OCI-LY3 (cell line): ENCODE measurements around the gene TGFBRAP1.

Experiments used
- H2AFZ ChIP-seq: fragments of 200-600, 300-600 bp; shearing (Covaris generic); 2 replicates; pipeline ENCODE4 v1.6.0; 2014; ENCODE audit warnings: antibody characterized with exemption, low read depth, low read length
- H3K27ac ChIP-seq: fragments of 200-600, 300-600 bp; sonication (generic); 2 replicates; pipeline ENCODE4 v1.5.1; 2014; ENCODE audit warnings: mild to moderate bottlenecking, low read length, moderate library complexity, mixed read lengths
- H3K27me3 ChIP-seq: fragments of 200-600, 300-600 bp; sonication (generic); 2 replicates; pipeline ENCODE4 v1.6.1; 2014; ENCODE audit warnings: low read depth, low read length, mixed read lengths
- H3K36me3 ChIP-seq: fragments of 200-600, 300-600 bp; sonication (generic); replicated peaks from 2 replicates; pipeline ENCODE3; 2014; ENCODE audit warnings: low read depth, low read length, mixed read lengths
- H3K4me1 ChIP-seq: fragments of 300-600, 200-600 bp; sonication (generic); 2 replicates; pipeline ENCODE4 v1.6.1; 2014; ENCODE audit warnings: low read length, mixed read lengths
- H3K4me2 ChIP-seq: fragments of 200-600, 300-600 bp; sonication (generic); 2 replicates; pipeline ENCODE4 v1.6.1; 2014; ENCODE audit warnings: low read length, mixed read lengths
- H3K4me3 ChIP-seq: fragments of 300-600, 200-600 bp; sonication (generic); 2 replicates; pipeline ENCODE4 v1.5.1; 2014; ENCODE audit warnings: antibody characterized with exemption, mild to moderate bottlenecking, low read length, moderate library complexity
- H3K79me2 ChIP-seq: fragments of 300-600, 200-600 bp; shearing (Covaris generic); 2 replicates; pipeline ENCODE4 v1.6.1; 2014; ENCODE audit warnings: mild to moderate bottlenecking, low read length, mixed read lengths
- H3K9ac ChIP-seq: fragments of 300-600, 200-600 bp; shearing (Covaris generic); 2 replicates; pipeline ENCODE4 v1.6.0; 2014; ENCODE audit warnings: mild to moderate bottlenecking, low read length, moderate library complexity
- H3K9me3 ChIP-seq: fragments of 200-600, 300-600 bp; shearing (Covaris generic); 2 replicates; pipeline ENCODE4 v1.6.1; 2014; ENCODE audit warnings: low read length, mixed read lengths; ENCODE audit not compliant: insufficient read depth
- H4K20me1 ChIP-seq: fragments of 200-600, 300-600 bp; sonication (generic); 2 replicates; pipeline ENCODE4 v1.6.1; 2016; ENCODE audit warnings: low read length, mixed read lengths; ENCODE audit not compliant: insufficient read depth
- EZH2phosphoT487 ChIP-seq: fragments of 200-600 bp; shearing (Covaris generic); IDR thresholded peaks from 2 replicates; pipeline ENCODE4 v1.6.1; 2018; ENCODE audit warnings: antibody characterized with exemption, mixed run types, low read depth
- TF ChIP-seq, protein P1 (sequence below): fragments of 200-600, 300-600 bp; sonication (generic); IDR thresholded peaks from 2 replicates; pipeline ENCODE4 v1.5.1; 2014; ENCODE audit warnings: antibody characterized with exemption, low read length, low read depth

TGFBRAP1 gene

DNA sequence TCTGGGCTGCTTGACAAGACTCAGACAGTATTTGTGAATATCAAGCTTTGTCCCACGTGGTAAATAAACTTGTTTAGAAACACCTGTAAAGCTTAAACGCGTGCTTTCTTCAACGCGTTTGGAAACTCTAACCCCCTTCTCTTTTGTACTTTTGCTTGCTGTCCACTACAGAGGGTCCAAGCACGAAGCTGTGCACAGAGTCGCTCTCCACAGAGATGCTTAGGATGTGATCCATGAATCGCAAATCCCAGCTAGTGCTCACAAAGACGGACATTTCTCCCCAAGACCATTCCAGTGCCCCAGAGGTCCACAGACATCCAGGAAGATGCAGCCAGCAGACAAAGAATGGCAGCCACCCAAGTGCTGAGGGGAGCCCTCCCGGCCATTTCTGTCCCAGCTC is 88.1 kb downstream of the TGFBRAP1 start, which contains the start of gene GPR45:
GPR45 (plus strand) TSS at position 301 of the 400 bp plus-strand sequence. CDS start 116 bp downstream, outside the sequence.
- Histone ChIP-seq H3K27me3 (no peaks in the 10 kb centered on the region), H3K4me1 (peaks cover 35% of the 10 kb centered on the region), H3K27ac (no peak within 1 kb of the TSS), H3K36me3 (no peaks in the 10 kb centered on the region), H3K9me3 (no peaks in the 10 kb centered on the region), H4K20me1 (no peaks in the 10 kb centered on the region), H3K79me2 (no peaks in the 10 kb centered on the region), H2AFZ (no peak within 1 kb of the TSS), H3K9ac (no peak within 1 kb of the TSS), H3K4me3 (no peak within 1 kb of the TSS), H3K4me2 (no peak within 1 kb of the TSS)
- TF ChIP-seq EZH2phosphoT487, result no peak
- TF ChIP-seq, protein P1, sequence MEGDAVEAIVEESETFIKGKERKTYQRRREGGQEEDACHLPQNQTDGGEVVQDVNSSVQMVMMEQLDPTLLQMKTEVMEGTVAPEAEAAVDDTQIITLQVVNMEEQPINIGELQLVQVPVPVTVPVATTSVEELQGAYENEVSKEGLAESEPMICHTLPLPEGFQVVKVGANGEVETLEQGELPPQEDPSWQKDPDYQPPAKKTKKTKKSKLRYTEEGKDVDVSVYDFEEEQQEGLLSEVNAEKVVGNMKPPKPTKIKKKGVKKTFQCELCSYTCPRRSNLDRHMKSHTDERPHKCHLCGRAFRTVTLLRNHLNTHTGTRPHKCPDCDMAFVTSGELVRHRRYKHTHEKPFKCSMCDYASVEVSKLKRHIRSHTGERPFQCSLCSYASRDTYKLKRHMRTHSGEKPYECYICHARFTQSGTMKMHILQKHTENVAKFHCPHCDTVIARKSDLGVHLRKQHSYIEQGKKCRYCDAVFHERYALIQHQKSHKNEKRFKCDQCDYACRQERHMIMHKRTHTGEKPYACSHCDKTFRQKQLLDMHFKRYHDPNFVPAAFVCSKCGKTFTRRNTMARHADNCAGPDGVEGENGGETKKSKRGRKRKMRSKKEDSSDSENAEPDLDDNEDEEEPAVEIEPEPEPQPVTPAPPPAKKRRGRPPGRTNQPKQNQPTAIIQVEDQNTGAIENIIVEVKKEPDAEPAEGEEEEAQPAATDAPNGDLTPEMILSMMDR, result no peak

DNA sequence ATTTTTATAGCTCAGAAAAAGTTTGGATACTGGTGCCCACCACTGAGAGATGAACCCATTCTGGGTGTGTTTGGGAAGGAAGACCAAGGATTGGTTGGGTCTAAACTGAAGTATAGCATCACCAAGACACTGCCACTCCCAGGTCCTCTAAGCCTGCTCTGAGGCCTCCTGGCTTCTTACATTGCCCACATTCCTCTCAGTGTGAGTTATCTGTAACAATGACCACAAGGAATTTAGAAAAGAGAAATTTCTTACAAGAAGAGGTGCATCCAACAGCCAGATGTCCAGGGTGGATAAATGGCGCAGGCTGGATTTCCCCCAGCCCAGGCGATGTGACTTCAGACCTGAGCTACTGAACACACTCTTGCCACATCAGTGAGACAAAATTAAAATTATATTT is 89.6 kb downstream of the TGFBRAP1 start:
- Histone ChIP-seq H3K27ac (no peak overlapping the region), H3K4me1 (peaks cover 37% of the 10 kb centered on the region), H3K9me3 (no peaks in the 10 kb centered on the region), H3K79me2 (no peaks in the 10 kb centered on the region), H3K4me3 (no peak overlapping the region), H3K36me3 (no peaks in the 10 kb centered on the region), H2AFZ (no peak overlapping the region), H3K4me2 (no peak overlapping the region), H3K9ac (no peak overlapping the region), H4K20me1 (no peaks in the 10 kb centered on the region), H3K27me3 (no peaks in the 10 kb centered on the region)
- no peak for TF ChIP-seq EZH2phosphoT487
- TF ChIP-seq, protein P1, result no peak

DNA sequence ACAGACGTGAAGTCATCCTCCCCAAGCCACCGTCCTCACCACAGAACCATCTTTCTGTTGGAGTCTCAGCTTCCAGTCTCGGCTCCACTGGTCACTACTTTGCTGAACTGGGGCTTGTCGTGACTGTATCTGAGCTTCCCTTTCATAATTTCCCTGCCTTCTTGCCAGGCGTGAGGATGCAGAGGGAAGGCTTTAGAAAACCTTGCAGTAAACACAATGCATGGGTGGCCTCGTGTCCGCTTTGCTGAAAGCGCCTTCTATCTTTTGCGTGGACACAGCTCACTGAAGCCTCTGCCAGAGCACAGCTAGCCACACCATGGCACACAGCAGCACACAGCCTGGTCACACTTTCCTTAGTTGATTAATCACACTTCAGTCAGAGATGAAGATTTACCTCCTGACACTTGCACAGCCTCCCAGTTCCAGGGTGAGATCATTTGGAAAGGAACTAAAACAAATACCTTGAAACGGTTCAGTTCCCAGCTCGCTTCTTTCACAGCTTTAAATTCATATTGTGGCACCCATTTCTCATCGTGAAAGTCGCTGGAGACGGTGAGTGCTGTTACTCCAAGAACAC is 90.8 kb downstream of the TGFBRAP1 start:
- TF ChIP-seq, protein P1, result no peak
- TF ChIP-seq EZH2phosphoT487, result no peak
- Histone ChIP-seq H3K9me3 (no peaks in the 10 kb centered on the region), H3K36me3 (no peaks in the 10 kb centered on the region), H4K20me1 (no peaks in the 10 kb centered on the region), H3K79me2 (no peaks in the 10 kb centered on the region), H3K27ac (peak overlapping the region; percentile 16; the same call in 1 of the 2 replicates), H3K9ac (peak overlapping the region; percentile 47; the same call in 1 of the 2 replicates), H3K4me2 (peak overlapping the region; percentile 72), H3K27me3 (no peaks in the 10 kb centered on the region), H3K4me3 (peak overlapping the region; percentile 71), H3K4me1 (peaks cover 25% of the 10 kb centered on the region), H2AFZ (no peak overlapping the region)

DNA sequence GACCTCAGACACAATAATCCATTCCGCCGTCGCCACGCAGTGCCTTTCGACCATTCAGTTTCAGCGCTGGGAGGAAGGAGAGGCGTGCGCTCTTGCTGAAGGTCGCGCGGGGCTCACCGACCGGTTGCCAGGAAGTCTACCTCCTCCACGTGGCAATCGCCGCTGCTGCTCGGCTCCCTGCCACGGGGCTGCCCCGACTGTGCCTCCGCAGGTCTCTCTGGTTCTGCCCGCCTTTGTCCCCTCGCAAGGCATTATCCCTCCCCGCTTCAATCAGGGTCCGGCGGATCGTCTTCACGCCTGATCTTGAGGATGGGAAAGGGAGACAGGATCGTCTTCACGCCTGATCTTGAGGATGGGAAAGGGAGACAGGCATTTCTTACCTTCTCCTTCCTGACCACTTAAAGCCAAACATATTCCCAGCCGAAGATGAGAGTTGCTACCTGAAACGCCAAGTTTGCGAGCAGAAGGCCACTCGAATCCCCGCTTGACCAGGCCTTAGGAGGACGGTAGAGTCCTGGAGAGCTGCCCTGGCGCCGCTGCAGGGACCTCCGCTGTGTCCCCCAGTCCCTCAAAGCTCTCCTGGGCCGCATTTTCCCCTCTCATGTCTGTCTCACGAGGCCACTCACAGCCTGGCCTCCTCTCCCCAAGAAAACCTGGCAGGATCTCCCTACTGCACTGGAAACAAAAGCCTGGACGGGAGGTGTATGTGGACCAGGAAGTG is 92.3 kb downstream of the TGFBRAP1 start:
- Histone ChIP-seq H3K9me3 (no peaks in the 10 kb centered on the region), H3K36me3 (no peaks in the 10 kb centered on the region), H3K27me3 (no peaks in the 10 kb centered on the region), H2AFZ (peak overlapping the region; percentile 86; the same call in 1 of the 2 replicates), H3K79me2 (no peaks in the 10 kb centered on the region), H3K27ac (no peak overlapping the region), H3K4me3 (no peak overlapping the region), H3K4me1 (peaks cover 23% of the 10 kb centered on the region), H3K9ac (no peak overlapping the region; the same call in 1 of the 2 replicates), H3K4me2 (peak overlapping the region; percentile 20), H4K20me1 (no peaks in the 10 kb centered on the region)
- TF ChIP-seq, protein P1, result no peak
- no peak for TF ChIP-seq EZH2phosphoT487
